IPS DF 19.7 (cell line): ENCODE measurements around the gene MYH14.

ENCODE experiments used
- DNase-seq: peaks from one replicate; pipeline ENCODE4 v3.0.0-alpha.2; 2013; ENCODE audit warnings: low read depth, low spot score

MYH14 gene

GRCh38 chr19:50203281-50204080 lies at the start of gene MYH14:
Gene MYH14, plus strand, starts transcription at chr19:50203622. Its CDS starts 6,744 bp downstream, at chr19:50210366.
- no peak for DNase-seq

DNA sequence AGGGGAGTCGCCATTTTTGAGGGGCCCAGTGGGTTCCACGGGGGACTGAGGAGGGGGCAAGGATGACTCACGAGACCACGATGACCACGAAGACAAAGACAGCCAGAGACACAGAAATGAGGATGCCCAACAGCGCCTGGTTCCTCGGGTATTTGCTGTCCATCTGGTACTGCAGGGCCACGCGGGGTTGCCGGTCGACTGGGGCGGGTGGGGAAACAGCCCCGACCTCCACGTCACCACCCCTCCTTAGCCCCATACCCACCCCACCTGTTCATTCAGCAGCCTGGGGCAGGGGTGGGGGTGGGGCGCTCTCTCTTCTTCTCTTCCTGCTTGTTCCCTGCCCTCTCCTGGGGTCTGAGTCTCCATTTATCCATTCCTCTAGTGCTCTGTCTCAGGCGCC lies 48.9 kb upstream of the MYH14 start:
- no peak for DNase-seq

- no peak for DNase-seq
Observed at GRCh38 chr19:50155520-50156109, 47.8 kb upstream of the MYH14 start.

DNA sequence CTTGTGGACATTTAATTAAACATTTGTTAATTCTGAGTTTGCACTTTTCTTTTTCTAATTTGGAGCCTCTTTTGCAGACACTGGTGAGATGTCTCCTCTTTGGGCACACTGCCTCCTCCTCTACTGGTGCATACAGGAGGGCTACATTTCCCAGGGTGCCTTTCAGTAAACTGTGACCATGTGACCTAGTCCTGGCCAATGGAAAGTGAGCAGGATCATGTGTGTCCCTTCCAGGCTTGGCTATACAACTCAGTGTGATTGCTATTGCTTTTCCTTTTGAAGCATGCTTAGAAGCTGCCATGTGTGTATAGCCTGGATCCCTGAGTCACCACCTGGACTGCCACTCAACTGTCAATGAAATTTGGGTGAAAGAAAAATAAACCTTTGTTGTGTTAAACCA lies 44.8 kb upstream of the MYH14 start:
- DNase-seq: no peak

DNA sequence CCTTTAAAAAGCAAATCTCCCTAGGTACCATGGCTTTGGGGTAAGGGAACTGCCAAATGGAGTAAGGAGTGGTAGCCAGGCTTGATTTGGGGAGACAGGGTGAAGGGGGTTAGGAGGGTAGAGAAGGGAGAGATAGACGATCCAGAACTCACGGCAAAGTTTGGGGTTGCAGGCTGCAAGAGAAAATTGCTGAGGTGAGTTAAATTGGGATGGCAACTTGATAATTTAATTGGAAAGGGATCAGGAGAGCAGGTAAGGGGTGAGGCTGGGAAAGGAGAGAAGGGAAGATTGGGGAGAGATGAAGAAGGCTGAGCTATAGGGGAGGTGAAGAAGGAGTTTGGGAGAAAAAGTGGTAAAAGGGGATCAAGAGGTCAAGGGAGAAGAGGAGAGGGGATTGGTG lies 44.3 kb upstream of the MYH14 start:
- no peak for DNase-seq

DNA sequence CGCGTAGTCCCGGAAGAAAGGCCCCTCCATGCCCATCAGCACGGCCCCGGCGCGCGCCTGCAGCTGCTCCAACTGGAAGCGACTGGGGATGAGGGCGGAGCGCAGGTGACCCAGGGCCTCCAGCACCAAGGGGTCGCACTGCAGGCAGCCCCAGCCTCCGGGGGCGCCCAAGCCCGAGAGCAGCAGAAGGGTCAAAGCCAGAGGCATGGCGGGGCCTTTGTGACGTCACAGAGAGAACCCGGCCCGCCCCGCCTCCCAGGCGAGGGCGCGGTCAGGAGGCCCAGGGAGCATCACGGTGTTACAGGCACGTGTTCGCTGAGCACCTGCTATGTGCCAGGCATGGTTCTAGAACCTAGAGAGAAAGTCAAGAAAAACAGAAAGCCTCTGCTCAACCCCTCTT lies 40.4 kb upstream of the MYH14 start, which contains the start of gene IZUMO2:
Gene IZUMO2, minus strand, starts transcription at position 294 of the 400 bp plus-strand sequence. Its CDS starts 87 bp downstream, at position 207.
- no peak for DNase-seq

GRCh38 chr19:50167314-50167721 lies 36.1 kb upstream of the MYH14 start:
- DNase-seq: no peak

GRCh38 chr19:50171752-50172151 lies 31.7 kb upstream of the MYH14 start:
- no peak for DNase-seq

GRCh38 chr19:50172726-50173125 lies 30.7 kb upstream of the MYH14 start:
- DNase-seq: no peak

- no peak for DNase-seq
Observed at GRCh38 chr19:50173127-50173526, 30.3 kb upstream of the MYH14 start.

GRCh38 chr19:50174100-50174793 lies 29.2 kb upstream of the MYH14 start:
- DNase-seq: no peak

GRCh38 chr19:50175924-50176323 lies 27.5 kb upstream of the MYH14 start:
- no peak for DNase-seq

- DNase-seq: no peak
Observed at GRCh38 chr19:50176775-50177174, 26.6 kb upstream of the MYH14 start.

- DNase-seq: no peak
Observed at GRCh38 chr19:50178320-50178719, 25.1 kb upstream of the MYH14 start.

GRCh38 chr19:50178859-50179537 lies 24.4 kb upstream of the MYH14 start:
- DNase-seq: no peak

DNA sequence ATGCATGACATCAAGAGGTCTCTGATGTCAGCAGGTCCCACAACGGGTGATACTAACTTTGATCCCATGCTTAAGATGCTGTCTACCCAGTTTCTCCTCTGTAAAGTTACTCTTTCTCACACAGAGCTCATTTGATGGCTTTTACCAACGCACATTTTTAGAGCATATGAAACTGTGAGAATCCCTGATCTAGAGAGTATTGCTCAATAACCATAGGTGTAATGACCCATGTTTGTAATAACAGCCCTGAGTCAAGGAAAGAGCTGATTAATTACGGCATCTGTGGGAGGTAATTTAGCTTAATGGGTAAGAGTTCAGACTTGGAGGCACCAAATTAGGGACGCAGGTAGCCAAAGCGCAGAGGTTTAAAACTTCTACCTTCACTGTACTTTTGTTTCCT lies 22.3 kb upstream of the MYH14 start:
- DNase-seq: no peak

DNA sequence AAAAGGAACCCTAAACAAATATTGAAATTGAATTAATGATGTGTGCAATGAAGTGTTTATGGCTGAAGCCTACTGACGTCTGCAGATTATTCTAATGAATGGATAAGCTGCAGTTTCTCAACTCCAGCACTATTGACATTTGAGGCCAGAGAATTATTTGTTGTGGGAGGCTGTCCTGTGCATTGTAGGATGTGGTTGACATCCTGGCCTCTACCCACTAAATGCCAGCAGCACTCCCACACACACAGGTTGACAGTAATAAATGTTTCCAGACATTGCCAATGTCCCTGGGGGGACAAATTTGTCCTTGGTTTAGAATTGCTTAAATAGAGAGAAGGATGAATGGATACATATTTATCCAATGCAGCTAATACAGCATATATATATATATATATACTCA lies 19.2 kb upstream of the MYH14 start:
- DNase-seq: no peak

DNA sequence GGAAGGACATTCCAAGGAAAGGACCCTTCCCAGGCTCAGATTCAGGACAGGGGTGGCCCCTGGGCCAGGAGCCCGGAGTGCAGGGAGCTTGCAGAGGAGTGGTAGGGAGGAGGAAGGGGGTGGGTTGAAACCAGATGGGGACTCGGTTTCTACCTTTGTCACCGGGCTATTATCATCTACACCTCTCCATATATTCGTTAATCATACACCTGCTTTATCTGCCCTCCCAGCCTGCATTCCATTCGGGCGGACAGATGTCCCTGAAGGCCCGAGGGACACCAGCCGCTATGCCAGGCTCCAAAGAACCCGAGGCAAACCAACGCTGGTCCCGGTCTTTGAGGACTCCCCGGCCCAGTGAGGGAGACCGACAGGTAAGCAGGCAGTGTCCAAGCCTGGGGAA lies 15.5 kb upstream of the MYH14 start:
- no peak for DNase-seq

DNA sequence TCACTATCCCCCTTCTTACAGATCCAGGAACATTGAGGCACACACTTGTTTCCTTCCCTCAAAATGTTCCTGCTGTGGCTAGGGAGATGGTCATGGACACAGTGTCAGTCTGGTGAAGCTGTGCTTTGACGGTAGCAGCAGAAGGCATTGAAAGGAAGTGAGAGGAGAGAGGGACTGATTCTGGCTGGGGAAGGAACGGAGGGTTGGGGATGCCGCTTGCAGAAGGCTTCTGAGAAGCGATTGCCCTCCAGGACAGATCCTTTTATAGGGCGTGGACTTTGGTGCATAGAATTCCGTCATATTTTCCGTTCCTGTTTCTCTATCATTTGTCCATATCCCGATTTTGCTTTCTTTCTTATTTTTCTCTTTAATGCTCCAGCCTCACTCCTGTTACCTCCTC lies 14.1 kb upstream of the MYH14 start:
- DNase-seq: no peak

GRCh38 chr19:50190439-50190891 lies 13.0 kb upstream of the MYH14 start:
- no peak for DNase-seq

DNA sequence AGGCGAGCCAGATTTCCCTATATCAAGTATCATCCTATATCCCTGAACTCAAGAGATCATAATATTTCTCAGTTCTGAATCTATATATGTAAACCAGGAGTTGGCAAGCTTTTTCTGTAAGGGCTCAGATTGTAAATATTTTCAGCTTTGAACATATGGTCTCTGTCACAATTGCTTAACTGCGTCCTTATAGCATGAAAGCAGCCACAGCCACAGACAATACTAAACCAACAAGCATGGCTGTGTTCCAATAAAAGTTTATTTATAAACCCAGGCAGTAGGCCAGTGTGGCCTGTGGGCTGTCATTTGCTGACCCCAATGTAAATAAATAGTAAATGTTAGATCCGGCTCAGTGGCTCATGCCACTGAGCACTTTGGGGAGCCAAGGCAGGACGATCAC lies 12.2 kb upstream of the MYH14 start:
- DNase-seq: no peak
